Heart left ventricle (tissue), 16 donors: ENCODE measurements around the gene OR14J1. TPM values are rescaled to one million over a fixed set of nuclear protein-coding genes. Genes with fewer than 3 reads are reported as not detected.

Experiments used
- ATAC-seq, 4 donors: fragments of 200-7000 bp; cut with Tn5 transposase; one replicate each; pipeline ENCODE4 v1.9.1; 2020 to 2022; ENCODE audit warnings: moderate library complexity in 4 of 4, mild to moderate bottlenecking in 3 of 4, moderate number of reproducible peaks in 1 of 4
- DNase-seq, 5 donors: peaks; one replicate each; pipeline ENCODE4 v3.0.0-alpha.2; 2020
- H3K27ac ChIP-seq, 12 donors: fragments of 200-600 bp; sonication (generic) in 4 of 12; one replicate each; pipeline versions ENCODE4 v1.5.0 to v1.8.0; 2016 to 2022; ENCODE audit warnings: mild to moderate bottlenecking in 2 of 12
- H3K27me3 ChIP-seq, 9 donors: fragments of 200-600 bp; sonication (generic) in 2 of 9; one replicate each; pipeline versions ENCODE4 v1.5.1 to v1.8.0; 2016 to 2022; ENCODE audit warnings: mild to moderate bottlenecking in 3 of 9
- H3K36me3 ChIP-seq, 9 donors: fragments of 200-600 bp; sonication (generic) in 2 of 9; one replicate each; pipeline versions ENCODE4 v1.5.0 to v1.8.0; 2018 to 2022; ENCODE audit warnings: mild to moderate bottlenecking in 2 of 9
- H3K4me1 ChIP-seq, 12 donors: fragments of 200-600 bp; sonication (generic) in 4 of 12; one replicate each; pipeline versions ENCODE4 v1.5.0 to v1.8.0; 2016 to 2022; ENCODE audit warnings: mild to moderate bottlenecking in 3 of 12
- H3K4me3 ChIP-seq, 12 donors: fragments of 200-600 bp; sonication (generic) in 4 of 12; one replicate each; pipeline versions ENCODE4 v1.5.0 to v1.8.0; 2017 to 2022; ENCODE audit warnings: mild to moderate bottlenecking in 9 of 12, moderate library complexity in 4 of 12
- H3K9me3 ChIP-seq, 12 donors: fragments of 200-600 bp; sonication (generic) in 4 of 12; one replicate each; pipeline versions ENCODE4 v1.5.0 to v1.8.0; 2016 to 2022; ENCODE audit warnings: mild to moderate bottlenecking in 1 of 12
- CTCF ChIP-seq, 12 donors: fragments of 200-600 bp; sonication (generic) in 4 of 12; IDR thresholded peaks; one replicate each; pipeline versions ENCODE4 v1.5.0 to v1.8.0; 2018 to 2022; ENCODE audit warnings: antibody characterized with exemption in 12 of 12, mild to moderate bottlenecking in 5 of 12
- POLR2A ChIP-seq, 2 donors: fragments of 450-650 bp; IDR thresholded peaks; one replicate each; pipeline ENCODE4 v1.6.1; 2017; ENCODE audit warnings: antibody characterized with exemption in 2 of 2, mild to moderate bottlenecking in 2 of 2, moderate library complexity in 2 of 2
- whole genome bisulfite sequencing, 4 donors: extraction: QIAGEN DNeasy Blood & Tissue Kit in 2 of 4; methylation state at CpG; one replicate each; pipeline versions ENCODE4 v1.1.5 to v1.1.7; 2013 to 2018; 5-methylcytosine and 5-hydroxymethylcytosine counted together
- intact Hi-C, 10 donors: fragments of 100-400 bp; cut with DNase I; formaldehyde crosslinking; loops; one replicate each; pipeline versions ENCODE4 v1.11.1 to v1.14.2; 2022
- long read RNA-seq, 3 donors: library from polyadenylated mRNA; unstranded; transcript quantifications; one replicate each; pipeline ENCODE4 v2.0.0, GENCODE V29; 2020 to 2021
- polyA plus RNA-seq, 2 donors: library from polyadenylated mRNA; stranded (reverse); fragments of 200-250 nt; gene quantifications; one replicate each; pipeline ENCODE4 v1.2.3, GENCODE V29; 2013
- total RNA-seq, 9 donors: library from RNA; depleted of rRNA in 2 of 9; stranded (reverse); fragments of >200 nt in 2 of 9; fragmentation: NEBNext Ultra II Directional in 3 of 9; extraction: Animal tissue kit (Norgen Biotek cat#: 25700) in 3 of 9; gene quantifications; one replicate each; pipeline versions ENCODE4 v1.1.0 to v1.2.4, GENCODE V29; 2016 to 2023
- donor health status: ischemic (EF 13 %, LVEDD 7.1; RV severe dilation, severe dysfunction).
- donor health status: healthy with polysubstance abuse.
- donor health status: DM: no; HTN: yes; CAD: no.
- donor health status: DM: no; HTN: no; CAD: no.
- donor health status: ischemic (EF 25% LVEDD 6.9; RV normal size, moderate dysfunction).
- donor health status: ischemic (EF 25% LVEDD 5.7; RV mildly dilated, moderate dysfunction).
- donor health status: healthy.
- donor health status: DM: yes; HTN: yes; CAD: no.
- donor health status: ischemic (EF 35%, LVEDD 5.7; RV mildly dilated, moderate dysfunction).
- donor health status: nonischemic (EF 11% LVEDD 7.7; RV severe dilation, severe dysfunction).
- donor health status: DM: yes; HTN: yes; CAD: no.
- donor health status: PGD.
- donor health status: ischemic (EF 29% LVEDD 5.4; RV normal size, mild dysfunction).
- donor health status: nonischemic (EF 23%, LVEDD 6.1; RV moderate dilation, normal function).

The OR14J1 gene, protein sequence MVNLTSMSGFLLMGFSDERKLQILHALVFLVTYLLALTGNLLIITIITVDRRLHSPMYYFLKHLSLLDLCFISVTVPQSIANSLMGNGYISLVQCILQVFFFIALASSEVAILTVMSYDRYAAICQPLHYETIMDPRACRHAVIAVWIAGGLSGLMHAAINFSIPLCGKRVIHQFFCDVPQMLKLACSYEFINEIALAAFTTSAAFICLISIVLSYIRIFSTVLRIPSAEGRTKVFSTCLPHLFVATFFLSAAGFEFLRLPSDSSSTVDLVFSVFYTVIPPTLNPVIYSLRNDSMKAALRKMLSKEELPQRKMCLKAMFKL
- not detected for total RNA-seq
- polyA plus RNA-seq: not detected
- long read RNA-seq, donor 1: 0 reads
- long read RNA-seq, donor 2: 0 reads
- long read RNA-seq, donor 3: 0 reads

GRCh38 chr6:29301316-29301715, at the start of gene OR14J1:
Gene OR14J1, plus strand, starts transcription at chr6:29301701. Its CDS starts 4,989 bp downstream, at chr6:29306690.
- no peak for DNase-seq
- H3K9me3 ChIP-seq: no peaks in the 10 kb centered on the region
- no peak within 1 kb of the TSS for H3K4me3 ChIP-seq
- H3K27ac ChIP-seq: no peak within 1 kb of the TSS
- 50 to 63% (median 58%) methylated on average over 3 of the region's 3 CpGs for WGBS, 4 donors
- no peak for ATAC-seq
- TF ChIP-seq CTCF (IDR thresholded peaks at IDR 0.05) (no peak), POLR2A (IDR thresholded peaks at IDR 0.05) (no peak)
- intact Hi-C loops: no loop called here
- no peaks in the 10 kb centered on the region for H3K27me3 ChIP-seq
- H3K36me3 ChIP-seq: no peaks in the 10 kb centered on the region
- H3K4me1 ChIP-seq: no peaks in the 10 kb centered on the region

DNA sequence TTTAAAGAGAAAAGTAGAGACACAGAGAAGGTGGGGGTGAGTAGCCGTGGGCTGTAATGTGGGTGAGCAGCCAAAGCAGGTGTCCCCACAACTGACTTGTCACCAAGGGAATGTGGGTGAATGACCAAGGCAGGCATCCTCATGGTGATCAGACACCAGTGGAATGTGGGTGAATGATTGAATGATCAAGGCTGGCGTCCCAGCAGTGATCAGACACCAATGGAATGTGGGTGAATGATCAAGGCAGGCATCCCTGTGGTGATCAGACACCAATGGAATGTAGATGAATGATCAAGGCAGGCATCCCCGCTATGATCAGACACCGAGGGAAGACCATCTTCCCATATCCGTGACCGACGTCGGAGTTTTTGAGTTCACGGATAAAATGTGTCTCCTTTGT, 49.8 kb upstream of the OR14J1 start:
- Histone ChIP-seq H3K27ac (no peak overlapping the region), H3K4me1 (no peaks in the 10 kb centered on the region), H3K4me3 (no peak overlapping the region), H3K27me3 (no peaks in the 10 kb centered on the region), H3K9me3 (peaks cover 0 to 18% (median 0%) of the 10 kb centered on the region in 12 donors), H3K36me3 (no peaks in the 10 kb centered on the region)
- ATAC-seq (no peak), DNase-seq (no peak)
- WGBS, 4 donors: 82 to 88% (median 86%) methylated on average over 9 of the region's 9 CpGs
- TF ChIP-seq POLR2A (IDR thresholded peaks at IDR 0.05) (no peak), CTCF (IDR thresholded peaks at IDR 0.05) (no peak)
- intact Hi-C loops: no loop called here

DNA sequence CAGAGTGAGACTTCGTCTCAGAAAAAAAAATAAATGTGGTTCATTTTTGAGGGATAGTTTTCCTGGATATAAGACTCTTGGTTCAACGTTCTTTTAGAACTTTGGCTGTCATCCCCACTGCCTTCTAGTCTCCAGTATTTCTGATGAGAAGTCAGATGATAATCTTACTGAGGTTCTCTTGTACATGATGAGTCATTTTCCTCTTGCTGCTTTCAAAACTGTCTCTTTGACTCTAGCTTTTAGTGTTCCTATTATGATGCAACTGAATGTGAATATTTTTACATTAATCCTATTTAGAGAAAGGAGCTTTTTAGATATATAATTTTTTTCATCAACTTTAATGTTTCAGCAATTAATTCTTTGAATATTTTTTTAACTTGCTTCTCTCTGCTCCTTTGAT, 46.0 kb upstream of the OR14J1 start:
- H3K4me1 ChIP-seq: no peaks in the 10 kb centered on the region
- DNase-seq (no peak), ATAC-seq (no peak)
- no peaks in the 10 kb centered on the region for H3K36me3 ChIP-seq
- H3K27me3 ChIP-seq: no peaks in the 10 kb centered on the region
- intact Hi-C loops: no loop called here
- H3K27ac ChIP-seq: no peak overlapping the region
- 77 to 81% (median 78%) methylated on average over 2 of the region's 2 CpGs for WGBS, 4 donors
- H3K9me3 ChIP-seq: peaks cover 0 to 18% (median 0%) of the 10 kb centered on the region in 12 donors
- TF ChIP-seq CTCF (IDR thresholded peaks at IDR 0.05): no peak
- no peak for TF ChIP-seq POLR2A (IDR thresholded peaks at IDR 0.05)
- no peak overlapping the region for H3K4me3 ChIP-seq

DNA sequence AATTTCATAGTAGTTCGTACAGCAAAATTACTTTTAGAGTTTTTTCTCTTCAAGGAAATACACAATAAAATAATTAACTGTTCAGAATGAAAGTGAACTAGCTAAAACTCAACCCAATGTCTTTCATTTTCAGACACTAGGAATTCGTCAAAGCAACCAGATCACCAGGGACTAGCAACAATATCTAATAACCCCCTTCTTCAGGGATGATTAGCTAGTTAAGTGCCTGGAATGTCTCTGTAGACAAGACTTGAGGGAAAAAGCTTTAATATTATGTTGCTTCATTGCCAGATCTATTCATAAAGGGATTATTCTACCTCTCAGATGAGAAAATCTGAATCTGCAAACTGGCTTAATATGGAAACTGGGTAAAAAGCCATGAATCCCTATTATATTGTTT, 41.8 kb upstream of the OR14J1 start:
- no peaks in the 10 kb centered on the region for H3K4me1 ChIP-seq
- intact Hi-C loops: no loop called here
- WGBS, 4 donors: 41 to 49% (median 47%) methylated on average over 2 of the region's 2 CpGs
- no peak overlapping the region for H3K27ac ChIP-seq
- DNase-seq: no peak
- no peak overlapping the region for H3K4me3 ChIP-seq
- H3K36me3 ChIP-seq: no peaks in the 10 kb centered on the region
- TF ChIP-seq POLR2A (IDR thresholded peaks at IDR 0.05) (no peak), CTCF (IDR thresholded peaks at IDR 0.05) (no peak)
- H3K27me3 ChIP-seq: no peaks in the 10 kb centered on the region
- peaks cover 0 to 15% (median 0%) of the 10 kb centered on the region in 12 donors for H3K9me3 ChIP-seq
- ATAC-seq: no peak
